ENCODE measurements around the gene DCLK1. TPM values are rescaled to one million over a fixed set of nuclear protein-coding genes. Genes with fewer than 3 reads are reported as not detected.

DCLK1 gene
- total RNA-seq, 1 experiment from 2014 or later: not detected

- DNase-seq (ENCODE audit: low read depth, low spot score) (no peak), ATAC-seq (no peak)
- ChIA-PET POLR2A (no interaction called here), CTCF (no interaction called here)
- Histone ChIP-seq H3K9me3 (ENCODE audit: control insufficient read depth, insufficient read depth, low read depth, low read length) (no peaks in the 10 kb centered on the region), H3K4me3 (ENCODE audit: low read depth in 2 of 2, low read length in 2 of 2) (no peak overlapping the region), H3K27me3 (ENCODE audit: control insufficient read depth, insufficient read depth, low read length) (no peaks in the 10 kb centered on the region), H3K36me3 (ENCODE audit: control insufficient read depth, insufficient read depth, low read length) (no peaks in the 10 kb centered on the region), H3K27ac (ENCODE audit: low read length) (no peak overlapping the region), H3K4me1 (ENCODE audit: control insufficient read depth, insufficient read depth, low read length) (no peaks in the 10 kb centered on the region)
- in situ Hi-C loops (cut with HindIII; ENCODE audit: low pct_unique_long_range_greater_than_20kb, low sequenced_read_pairs) (no loop called here), intact Hi-C loops (cut with micrococcal nuclease; ENCODE audit: unreplicated experiment) (no loop called here)
- TF ChIP-seq CTCF (IDR thresholded peaks at IDR 0.05) (no peak), SIN3A (IDR thresholded peaks at IDR 0.05; ENCODE audit: borderline replicate concordance, insufficient read depth, low read depth, low read length) (no peak), POLR2AphosphoS5 (IDR thresholded peaks at IDR 0.05; ENCODE audit: low read depth, low read length) (no peak), TCF7L2 (IDR thresholded peaks at IDR 0.05; ENCODE audit: low read depth, low read length) (no peak)
- TF ChIP-seq, protein P1, sequence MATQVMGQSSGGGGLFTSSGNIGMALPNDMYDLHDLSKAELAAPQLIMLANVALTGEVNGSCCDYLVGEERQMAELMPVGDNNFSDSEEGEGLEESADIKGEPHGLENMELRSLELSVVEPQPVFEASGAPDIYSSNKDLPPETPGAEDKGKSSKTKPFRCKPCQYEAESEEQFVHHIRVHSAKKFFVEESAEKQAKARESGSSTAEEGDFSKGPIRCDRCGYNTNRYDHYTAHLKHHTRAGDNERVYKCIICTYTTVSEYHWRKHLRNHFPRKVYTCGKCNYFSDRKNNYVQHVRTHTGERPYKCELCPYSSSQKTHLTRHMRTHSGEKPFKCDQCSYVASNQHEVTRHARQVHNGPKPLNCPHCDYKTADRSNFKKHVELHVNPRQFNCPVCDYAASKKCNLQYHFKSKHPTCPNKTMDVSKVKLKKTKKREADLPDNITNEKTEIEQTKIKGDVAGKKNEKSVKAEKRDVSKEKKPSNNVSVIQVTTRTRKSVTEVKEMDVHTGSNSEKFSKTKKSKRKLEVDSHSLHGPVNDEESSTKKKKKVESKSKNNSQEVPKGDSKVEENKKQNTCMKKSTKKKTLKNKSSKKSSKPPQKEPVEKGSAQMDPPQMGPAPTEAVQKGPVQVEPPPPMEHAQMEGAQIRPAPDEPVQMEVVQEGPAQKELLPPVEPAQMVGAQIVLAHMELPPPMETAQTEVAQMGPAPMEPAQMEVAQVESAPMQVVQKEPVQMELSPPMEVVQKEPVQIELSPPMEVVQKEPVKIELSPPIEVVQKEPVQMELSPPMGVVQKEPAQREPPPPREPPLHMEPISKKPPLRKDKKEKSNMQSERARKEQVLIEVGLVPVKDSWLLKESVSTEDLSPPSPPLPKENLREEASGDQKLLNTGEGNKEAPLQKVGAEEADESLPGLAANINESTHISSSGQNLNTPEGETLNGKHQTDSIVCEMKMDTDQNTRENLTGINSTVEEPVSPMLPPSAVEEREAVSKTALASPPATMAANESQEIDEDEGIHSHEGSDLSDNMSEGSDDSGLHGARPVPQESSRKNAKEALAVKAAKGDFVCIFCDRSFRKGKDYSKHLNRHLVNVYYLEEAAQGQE (IDR thresholded peaks at IDR 0.05; ENCODE audit: insufficient read depth in 1 of 2, low read depth in 2 of 2, low read length in 1 of 2): no peak
- BruUV-seq (replicated peaks): no TSS peak
Observed at GRCh38 chr13:35898041-35898440, 233.1 kb downstream of the DCLK1 start.

DNA sequence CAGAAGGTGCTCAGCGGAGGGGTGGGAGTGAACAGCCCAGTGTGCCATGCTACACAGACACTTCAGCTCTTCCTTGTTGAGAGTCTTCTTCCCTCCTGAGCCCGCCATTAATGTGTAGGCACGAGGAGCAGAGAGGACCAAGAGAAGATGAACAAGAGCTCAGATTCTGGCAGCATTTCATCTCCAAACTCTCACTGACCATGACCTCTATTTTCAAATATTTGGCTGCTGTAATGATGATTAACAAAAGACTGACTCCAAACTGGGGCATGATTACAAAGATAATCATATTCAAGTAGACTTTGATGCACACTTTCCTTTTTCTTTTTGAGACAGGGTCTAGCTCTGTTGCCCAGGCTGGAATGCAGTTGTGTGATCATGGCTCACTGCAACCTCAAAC is 236.5 kb downstream of the DCLK1 start:
- no peak for TF ChIP-seq TCF7L2 (IDR thresholded peaks at IDR 0.05; ENCODE audit: low read depth, low read length)
- TF ChIP-seq SIN3A (IDR thresholded peaks at IDR 0.05; ENCODE audit: borderline replicate concordance, insufficient read depth, low read depth, low read length): no peak
- TF ChIP-seq POLR2AphosphoS5 (IDR thresholded peaks at IDR 0.05; ENCODE audit: low read depth, low read length): no peak
- TF ChIP-seq, protein P1 (IDR thresholded peaks at IDR 0.05; ENCODE audit: insufficient read depth in 1 of 2, low read depth in 2 of 2, low read length in 1 of 2): no peak
- no peak for TF ChIP-seq CTCF (IDR thresholded peaks at IDR 0.05)
- in situ Hi-C loops (cut with HindIII; ENCODE audit: low pct_unique_long_range_greater_than_20kb, low sequenced_read_pairs): no loop called here
- POLR2A ChIA-PET: no interaction called here
- Histone ChIP-seq H3K4me3 (ENCODE audit: low read depth in 2 of 2, low read length in 2 of 2) (no peak overlapping the region), H3K27ac (ENCODE audit: low read length) (no peak overlapping the region), H3K27me3 (ENCODE audit: control insufficient read depth, insufficient read depth, low read length) (no peaks in the 10 kb centered on the region), H3K9me3 (ENCODE audit: control insufficient read depth, insufficient read depth, low read depth, low read length) (no peaks in the 10 kb centered on the region), H3K4me1 (ENCODE audit: control insufficient read depth, insufficient read depth, low read length) (no peaks in the 10 kb centered on the region), H3K36me3 (ENCODE audit: control insufficient read depth, insufficient read depth, low read length) (no peaks in the 10 kb centered on the region)
- DNase-seq (ENCODE audit: low read depth, low spot score): no peak
- no TSS peak for BruUV-seq (replicated peaks)
- CTCF ChIA-PET: no interaction called here
- intact Hi-C loops (cut with micrococcal nuclease; ENCODE audit: unreplicated experiment): no loop called here
- ATAC-seq: no peak
